ENCODE data around the gene GYPA.
"Not testable (repeated sequence)": the region's sequence is repeated elsewhere in the genome, so short reads cannot be mapped to it uniquely, and the experiment has no call there.

Gene GYPA

DNA sequence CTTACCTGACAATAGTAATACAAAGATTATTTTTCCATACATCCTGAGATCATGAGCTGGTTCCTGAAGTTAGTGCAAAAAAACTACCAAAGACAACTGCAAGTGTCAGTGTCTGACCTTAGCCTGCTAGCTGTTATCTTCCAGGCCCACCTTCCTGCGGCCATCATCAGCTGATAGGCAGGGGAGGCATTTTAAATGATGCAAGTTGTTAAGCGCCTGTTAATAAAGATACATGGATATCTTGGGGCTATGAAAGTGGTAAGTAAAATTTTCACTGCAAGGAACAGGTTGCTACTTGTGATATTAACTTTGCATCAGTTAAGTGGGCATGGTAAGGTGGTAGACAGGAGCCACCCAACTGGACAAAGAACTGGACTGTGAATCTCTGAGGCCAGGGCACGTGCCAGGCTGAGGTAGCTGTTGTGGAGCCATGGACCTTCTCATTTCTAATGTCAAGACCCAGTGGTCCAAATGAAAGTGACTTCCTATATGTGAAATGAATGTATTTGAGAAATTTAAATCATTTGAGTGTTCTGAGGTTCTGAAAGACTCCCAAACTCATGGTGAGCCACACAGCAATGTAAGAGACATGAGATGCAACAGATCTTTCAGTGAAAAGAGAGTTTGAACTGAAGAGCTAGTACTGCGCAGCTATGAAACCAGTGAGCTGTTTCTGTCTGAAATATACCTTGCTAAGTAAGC, at the start of gene GYPA:
TSS of gene GYPA (minus strand) at position 125 of the 702 bp plus-strand sequence. CDS start at position 42, 83 bp downstream.
- not testable (repeated sequence) for DNase-seq (ENCODE audit: low read depth, low spot score)

DNA sequence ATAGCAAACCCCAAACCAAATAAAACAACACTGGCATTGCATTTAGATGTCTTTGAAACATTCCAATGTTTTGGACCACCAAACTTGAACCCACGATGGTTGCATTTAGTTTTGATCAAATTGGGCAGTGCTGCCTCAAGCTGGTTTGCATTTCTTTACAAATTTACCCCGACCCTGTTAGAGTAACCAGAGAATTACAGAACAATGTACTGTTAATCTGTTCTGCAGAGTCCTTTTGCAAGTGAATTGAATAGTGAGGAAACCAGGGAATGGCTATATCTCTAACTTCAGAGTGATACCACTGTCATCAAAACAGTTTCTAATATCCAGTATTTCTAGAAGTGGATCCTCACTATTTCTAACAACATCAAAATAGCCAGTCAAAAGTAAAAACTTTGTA, 49.5 kb upstream of the GYPA start:
- no peak for DNase-seq (ENCODE audit: low read depth, low spot score)

DNA sequence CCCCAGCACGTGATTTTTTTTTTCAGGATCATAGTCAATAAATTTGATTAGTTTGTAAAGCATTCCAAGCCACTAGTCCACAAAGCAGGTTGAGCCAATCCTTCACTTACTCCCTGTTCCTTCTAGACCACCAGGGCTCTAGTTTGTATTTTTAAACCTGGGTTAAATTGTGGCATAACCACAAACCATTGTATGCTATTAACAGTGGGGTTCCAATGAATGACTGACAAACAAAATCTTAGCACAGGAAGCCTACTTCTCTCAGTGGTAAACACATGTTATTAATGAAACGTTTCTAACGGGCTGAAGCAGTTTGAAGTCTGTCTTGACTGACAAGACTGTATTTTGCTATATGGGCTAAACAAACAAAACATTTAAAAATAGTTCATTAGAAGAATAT, 48.6 kb upstream of the GYPA start:
- no peak for DNase-seq (ENCODE audit: low read depth, low spot score)

DNA sequence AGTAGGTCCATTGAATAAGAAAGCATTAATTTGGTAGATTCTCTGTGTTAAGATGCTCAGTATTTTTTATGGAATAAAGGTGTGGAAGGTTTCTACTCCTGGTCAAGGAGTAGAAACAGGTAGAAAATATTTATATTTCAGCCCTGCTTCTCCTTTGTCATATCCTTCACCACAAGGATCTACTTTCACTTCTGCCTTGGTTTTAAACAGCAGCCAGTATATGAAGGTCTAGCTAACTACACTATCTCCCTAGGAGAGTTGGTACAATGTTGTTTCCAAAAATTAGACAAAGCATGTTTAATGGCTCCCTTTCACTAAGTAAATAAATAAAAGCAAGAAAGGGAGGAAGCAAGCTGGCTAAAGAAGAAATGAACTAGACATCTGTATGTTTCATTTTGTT, 44.6 kb upstream of the GYPA start:
- no peak for DNase-seq (ENCODE audit: low read depth, low spot score)

DNA sequence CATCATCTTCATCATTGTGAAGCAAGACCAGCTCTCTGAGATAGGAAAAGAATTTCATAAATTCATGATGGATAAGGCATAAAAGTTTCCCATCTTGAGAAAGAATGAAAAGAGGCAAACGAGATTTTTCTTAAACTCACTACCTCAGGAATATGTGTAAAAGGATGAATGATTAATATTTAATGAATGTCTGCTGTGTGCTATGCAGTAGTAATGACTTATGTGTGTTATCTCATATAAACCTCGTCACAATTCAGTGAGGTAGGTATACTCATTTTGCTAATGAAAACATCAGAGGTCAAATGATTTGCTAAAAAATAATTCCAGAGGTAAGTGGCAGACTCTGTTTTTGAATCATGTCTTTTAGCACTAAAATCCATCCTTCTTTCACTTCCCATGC, 42.6 kb upstream of the GYPA start:
- DNase-seq (ENCODE audit: low read depth, low spot score) = no peak

DNA sequence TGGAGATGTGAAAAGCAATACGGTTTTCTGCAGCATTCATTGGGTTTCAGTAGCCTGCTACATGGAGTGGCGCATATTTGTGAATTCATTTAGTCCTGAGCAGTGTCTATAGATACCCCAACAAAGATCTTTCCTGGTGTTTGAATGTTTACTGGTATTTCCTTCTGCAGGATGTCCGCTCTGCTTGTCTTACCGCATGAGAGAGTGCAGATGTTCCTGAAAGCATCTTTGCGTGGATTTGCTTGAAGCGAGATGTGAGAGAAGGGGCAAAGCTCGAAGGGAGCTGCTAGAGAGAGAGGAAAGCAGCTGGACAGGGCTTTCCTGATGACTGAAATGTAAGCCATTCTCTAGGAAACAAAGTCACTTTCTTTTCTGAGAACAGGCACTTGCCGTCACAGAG, 40.9 kb upstream of the GYPA start:
- DNase-seq (ENCODE audit: low read depth, low spot score) = no peak

DNA sequence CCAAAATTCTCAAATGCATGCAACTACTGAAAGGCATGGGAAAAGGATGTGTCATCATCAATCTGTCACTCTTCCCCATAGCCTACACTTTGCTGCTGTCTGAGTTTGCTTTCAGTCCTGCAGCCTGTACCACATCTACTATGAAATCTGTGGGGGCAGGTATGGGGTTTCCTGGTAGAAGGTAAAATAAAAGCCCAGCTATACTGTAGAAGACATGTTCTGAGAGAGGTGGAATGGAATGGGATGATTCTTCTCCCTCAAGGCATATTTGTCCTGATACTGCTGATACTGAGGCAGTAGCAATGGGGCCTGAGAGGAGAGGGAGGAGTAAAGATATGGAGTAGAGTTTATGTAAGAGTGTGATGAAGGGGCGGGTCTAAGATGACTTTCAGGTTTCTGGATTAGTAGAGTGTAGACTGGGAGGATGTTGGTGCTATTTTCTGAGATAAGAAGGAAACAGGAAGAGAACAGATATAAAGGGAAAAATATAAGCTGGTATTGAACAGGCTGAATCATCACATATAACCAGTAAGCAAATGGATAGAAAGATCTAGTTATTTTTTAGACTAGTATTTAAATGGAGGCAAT, 38.7 kb upstream of the GYPA start:
- no peak for DNase-seq (ENCODE audit: low read depth, low spot score)

DNA sequence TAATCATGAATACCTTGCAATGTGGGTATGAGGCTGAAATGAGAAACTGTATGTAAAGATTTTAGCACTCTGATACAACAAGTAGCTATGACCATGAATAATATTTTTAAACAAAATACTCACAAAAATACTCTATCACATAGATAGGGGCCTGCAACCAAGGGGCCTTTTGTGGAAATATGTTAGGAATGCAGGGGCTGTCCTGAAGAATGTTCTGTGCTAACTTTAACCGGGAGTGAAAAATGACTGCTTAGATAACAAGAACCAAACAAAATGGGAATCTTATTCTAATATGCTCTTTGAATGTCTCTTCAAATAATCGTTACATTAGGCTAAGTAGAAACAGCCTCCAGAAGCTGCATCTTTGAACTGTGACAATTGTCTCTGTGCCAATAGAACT, 37.9 kb upstream of the GYPA start:
- DNase-seq (ENCODE audit: low read depth, low spot score) = no peak

DNA sequence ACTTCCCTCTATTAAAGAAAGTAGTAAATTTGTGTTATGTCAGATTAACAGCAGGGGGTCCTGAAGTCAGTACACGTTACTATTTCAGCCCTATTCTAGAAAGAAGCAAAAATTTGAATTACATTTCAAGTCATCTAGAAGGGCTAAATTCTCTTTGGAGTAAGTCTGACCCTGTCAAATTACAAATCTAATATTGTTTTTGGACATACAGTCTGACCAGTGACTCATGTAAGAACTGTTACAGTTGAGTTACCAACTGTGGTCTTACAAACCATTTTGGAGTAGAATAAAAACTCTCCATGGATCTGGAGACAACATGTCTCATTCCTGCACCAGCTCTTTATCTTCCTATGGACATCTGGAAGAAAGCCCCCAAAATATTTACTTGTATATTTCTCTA, 36.0 kb upstream of the GYPA start:
- DNase-seq (ENCODE audit: low read depth, low spot score) = no peak

DNA sequence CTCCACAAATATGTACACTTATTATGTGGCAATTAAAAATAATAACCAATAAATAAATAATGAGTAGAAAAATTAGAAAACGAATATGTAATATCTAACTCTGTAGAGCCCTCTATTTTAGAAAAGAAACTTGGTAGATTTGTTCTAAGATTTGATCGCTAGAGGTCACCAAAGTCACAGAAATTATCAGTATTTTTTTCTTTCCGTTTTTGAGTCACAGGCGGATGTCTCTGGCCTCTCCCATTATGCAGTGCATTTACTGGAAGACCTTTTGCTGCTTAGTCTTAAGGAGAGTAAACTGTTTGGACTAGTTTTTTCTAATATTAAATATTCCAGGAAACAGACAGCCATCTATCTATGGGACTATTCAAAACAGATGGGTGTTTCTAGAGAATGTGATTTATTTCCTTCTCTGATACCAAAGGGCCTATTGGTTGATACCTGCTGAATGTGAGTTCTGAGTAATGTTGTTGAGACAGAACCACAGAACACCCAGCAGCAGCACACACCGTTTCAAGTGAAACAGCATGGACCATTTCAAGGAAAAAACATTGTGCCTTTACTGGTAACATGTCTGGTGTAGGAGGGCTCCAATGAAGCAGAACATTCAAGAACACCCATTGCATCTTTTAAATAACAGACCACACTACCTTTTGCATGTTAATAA, 34.0 kb upstream of the GYPA start:
- peak; percentile 39 for DNase-seq (ENCODE audit: low read depth, low spot score)

DNA sequence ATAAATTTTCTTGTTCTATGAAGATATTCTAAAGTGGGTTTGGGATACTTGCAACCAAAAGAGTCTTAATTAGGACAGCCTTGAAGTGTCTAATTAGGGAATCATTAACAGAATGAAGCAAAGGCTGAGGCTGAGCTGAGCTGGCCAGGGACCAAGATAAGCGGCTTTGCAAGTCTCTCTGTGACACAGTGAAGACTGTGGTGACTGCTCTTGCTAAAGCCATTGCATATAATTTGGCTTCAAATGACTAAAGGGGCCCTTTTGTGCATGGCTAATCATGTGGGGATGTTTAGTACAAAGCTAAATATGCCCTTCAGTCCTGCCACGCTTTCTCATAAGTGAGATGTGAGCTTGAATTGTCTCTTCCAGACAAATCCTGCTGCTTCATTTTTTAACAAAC, 31.2 kb upstream of the GYPA start:
- no peak for DNase-seq (ENCODE audit: low read depth, low spot score)

DNA sequence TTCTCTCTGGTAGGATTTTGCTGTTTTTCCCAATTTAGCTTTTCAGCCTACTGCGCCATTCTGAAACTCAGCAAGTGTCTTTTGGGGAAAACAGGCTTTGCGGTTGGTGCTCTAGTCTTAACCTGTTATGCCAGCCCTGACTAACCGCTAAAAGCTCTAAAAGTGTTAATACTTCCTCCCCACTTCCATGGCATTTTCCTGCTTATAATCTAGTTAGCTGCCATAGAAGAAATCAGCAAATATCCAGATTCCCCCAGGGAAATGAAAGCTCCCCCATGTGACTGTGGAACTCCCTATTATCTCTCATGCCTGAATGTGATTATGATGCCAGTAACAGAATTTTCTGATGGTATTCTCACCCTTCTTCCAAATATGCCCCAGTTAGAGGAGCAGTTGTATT, 28.7 kb upstream of the GYPA start:
- no peak for DNase-seq (ENCODE audit: low read depth, low spot score)

DNA sequence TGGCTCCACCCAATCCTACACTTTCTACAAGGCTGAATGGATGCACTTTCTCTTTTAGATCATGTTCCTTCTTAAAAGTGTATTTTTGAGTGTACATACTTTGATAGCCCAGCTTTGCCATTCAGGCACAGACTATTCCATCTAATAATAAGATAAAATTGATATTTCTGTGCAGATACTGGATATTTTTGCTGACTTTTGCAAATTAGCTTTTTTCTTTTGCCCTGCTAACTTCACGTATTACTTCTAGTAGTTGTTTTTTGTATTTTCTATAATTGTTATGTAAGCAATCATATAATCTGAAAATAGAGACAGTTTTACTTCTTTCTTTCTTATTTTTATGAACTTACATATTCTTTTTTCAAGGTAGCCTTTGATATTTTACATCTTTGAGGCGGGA, 13.5 kb upstream of the GYPA start:
- no peak for DNase-seq (ENCODE audit: low read depth, low spot score)

DNA sequence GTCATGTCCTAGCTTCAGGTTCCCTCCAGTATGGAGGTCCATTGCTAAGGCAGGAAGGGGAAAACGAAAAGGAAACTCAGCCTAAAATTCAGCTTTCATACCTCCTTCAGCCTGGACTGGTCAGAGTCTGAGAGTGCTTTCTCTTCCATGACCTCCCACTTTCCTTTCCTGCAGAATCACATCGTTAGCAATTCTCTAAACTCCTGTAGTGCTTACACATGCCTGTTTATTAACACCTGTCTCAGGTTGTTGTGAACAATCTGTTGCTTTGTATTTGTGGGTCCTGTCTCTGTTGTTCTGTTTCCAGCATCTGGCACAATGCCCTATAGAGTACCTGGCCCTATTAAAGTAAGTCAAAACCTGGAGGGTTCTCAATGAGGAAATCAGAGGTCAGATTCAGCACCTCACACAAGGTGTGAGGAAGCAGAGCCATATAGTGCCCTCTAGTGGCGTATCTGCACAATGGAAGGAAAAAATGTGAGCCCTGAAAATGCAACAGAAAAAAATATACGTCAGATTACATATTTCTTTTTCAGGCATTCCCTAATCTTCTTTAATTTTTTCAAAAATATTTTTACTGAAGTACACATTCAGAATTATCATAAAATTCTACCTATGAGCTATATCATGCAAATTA, 2.3 kb upstream of the GYPA start:
- DNase-seq (ENCODE audit: low read depth, low spot score) = not testable (repeated sequence)

DNA sequence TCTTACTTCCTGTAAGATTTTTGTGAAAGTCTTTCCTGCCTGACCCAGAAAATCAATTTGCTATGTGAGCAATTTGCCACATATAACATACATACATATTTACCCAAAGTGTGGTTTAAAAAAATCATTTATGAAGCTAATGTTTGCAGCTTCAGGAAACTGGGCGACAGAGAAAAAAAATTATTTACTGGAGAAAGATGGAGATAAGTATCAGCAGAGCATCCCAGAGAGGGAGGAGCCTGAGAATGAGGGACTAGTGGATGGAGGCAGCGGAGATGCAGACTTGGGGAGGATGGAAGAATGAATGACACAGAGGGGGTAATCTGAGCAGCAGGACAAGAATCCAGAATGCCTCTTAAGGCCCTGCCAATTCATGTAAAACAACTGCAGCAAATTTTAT, 975 bp upstream of the GYPA start:
- DNase-seq (ENCODE audit: low read depth, low spot score) = no peak

DNA sequence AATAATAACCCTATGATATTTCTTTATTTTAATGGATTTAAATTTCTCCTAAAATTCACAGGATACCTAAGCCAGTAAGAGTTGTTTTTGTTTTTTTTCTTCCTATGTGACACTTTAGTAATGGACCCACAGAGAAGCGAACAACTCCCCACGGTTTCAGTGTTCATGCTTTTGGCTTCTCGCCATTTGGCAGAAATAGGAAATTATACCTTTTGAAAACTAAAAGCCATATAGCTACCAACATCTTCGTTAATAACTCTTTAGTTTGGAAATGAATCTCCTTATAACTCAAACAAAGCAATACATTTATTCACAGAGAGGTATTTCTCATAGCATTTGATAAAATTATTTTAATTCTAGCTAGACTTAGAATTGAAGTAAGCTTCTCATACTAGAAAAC, 527 bp downstream of the GYPA start:
- not testable (repeated sequence) for DNase-seq (ENCODE audit: low read depth, low spot score)

DNA sequence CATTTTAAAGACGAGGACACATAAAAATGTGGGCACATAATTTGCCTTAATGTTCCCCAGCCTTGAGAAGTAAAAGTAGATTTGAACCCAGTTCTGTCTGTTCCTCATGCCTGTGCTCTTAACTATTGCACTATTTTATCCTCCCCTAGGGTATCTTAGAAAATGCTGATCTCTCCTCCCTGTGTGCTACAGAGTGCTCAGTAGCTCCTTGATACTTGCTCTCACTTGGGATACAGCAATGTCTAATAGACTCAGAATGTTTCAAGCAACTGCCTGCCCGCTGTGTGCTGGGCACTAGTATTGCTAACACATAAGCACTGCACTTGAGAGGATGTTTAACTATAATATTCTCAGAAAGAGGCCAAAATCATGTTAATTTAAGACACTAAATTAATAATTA, 971 bp downstream of the GYPA start:
- DNase-seq (ENCODE audit: low read depth, low spot score) = not testable (repeated sequence)

DNA sequence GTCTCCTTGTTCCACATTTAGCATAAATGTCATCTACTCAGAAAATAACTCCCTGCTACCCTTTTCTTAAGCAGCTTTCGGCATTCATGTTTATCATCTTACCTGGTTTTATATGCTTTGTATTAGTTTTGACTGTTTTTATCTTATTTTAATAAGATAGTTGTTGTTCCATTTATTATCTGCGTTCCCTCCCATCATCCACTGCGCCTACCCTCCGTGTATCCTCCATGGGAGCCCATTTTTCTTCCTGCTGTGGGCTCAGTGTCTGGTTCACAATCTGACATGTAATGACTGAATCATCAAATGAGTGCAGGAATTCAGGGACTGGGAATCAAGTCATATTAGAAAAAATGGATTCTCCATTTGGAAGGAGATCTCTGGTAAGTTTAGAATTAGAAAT, 2.3 kb downstream of the GYPA start:
- DNase-seq (ENCODE audit: low read depth, low spot score) = not testable (repeated sequence)

DNA sequence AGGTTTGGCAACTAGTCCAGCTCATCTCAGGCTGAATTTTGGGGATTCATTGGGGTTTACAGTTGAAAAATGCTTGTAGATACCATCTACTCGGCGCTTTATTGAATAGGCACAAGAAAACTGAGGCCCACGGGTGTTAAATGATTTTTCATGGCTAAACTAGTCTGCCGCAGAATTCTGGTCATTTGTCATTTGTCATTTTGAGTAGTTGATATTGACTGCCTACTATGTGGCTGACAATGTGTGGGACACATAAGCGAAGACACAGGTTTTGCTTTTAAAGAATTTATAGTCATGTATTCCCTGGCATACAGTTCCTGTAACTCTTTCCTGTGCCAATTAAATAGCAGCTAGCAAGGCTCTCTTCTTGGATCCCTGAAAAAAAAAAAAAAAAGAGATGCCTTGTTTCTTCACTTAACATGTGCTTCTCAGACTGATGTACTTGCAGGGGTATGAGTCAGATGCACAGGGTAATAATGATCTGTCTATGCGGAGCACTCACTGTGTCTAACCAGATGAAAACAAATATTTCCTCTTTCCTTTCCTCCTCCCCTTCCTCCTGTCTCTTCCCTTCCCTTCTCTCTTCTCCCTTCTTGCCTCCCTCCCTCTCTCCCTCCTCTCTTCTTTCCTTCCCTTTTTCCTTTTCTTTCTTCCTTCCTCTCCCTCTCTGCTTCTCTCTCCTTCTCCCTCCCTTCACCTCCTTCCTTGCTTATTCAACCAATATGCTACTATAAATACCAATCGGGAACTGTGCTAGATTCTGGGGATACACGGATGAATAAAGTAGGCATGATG, 3.2 kb downstream of the GYPA start:
- not testable (repeated sequence) for DNase-seq (ENCODE audit: low read depth, low spot score)

DNA sequence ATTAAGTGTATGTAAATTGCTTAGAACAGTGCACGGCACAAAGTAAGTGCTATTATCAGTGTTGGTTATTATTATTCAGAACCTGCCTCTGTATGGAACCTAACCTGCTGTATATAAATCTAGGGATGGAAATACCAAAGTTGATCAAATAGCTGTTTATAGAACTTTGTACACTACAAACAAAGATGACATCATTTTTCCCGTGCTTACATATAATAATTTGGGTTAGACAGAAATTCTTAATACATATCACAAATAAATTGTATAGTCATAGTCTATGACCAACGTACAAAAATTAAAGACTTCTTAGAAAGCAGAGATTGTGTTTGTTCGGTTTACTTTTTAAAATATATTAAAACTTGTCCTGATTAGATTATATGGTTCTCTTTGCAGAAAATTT, 4.3 kb downstream of the GYPA start:
- not testable (repeated sequence) for DNase-seq (ENCODE audit: low read depth, low spot score)

DNA sequence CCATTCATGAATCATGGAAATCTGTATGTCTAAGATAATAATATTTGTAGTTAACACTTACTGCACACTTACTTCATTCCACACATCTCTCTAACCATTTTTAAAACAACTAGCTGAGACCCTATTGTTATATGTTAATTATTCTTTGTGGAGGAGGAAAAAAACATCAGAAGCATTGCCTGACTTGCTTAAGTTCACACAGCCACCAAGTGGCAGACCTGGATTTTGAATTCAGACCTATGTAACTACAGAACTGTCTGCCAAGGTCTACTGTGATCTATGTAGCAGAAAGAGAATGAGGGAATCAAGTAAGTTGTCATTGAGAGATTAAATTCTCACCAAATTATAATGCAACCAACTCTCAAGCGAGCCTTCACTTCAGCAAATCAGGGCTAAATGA, 10.4 kb downstream of the GYPA start:
- DNase-seq (ENCODE audit: low read depth, low spot score) = not testable (repeated sequence)

Data from smooth muscle cell of the brain vasculature (primary cell).